AG04449 (cell line): ENCODE data around the gene ADCY7.

Source experiments
- CTCF ChIA-PET: fragments of 350-600 bp; formaldehyde crosslinking; extraction: SDS; loops from one replicate; lab custom pipeline; 2021; ENCODE audit warnings: antibody characterized with exemption; lab: Yijun Ruan, JAX
- POLR2A ChIA-PET: fragments of 400-600, 350-600 bp; formaldehyde crosslinking; extraction: SDS; loops from one replicate; lab custom pipeline; 2020; ENCODE audit warnings: antibody characterized with exemption, inconsistent platforms; lab: Yijun Ruan, JAX
- DNase-seq: peaks from one replicate; pipeline ENCODE4 v3.0.0-alpha.2; 2010; ENCODE audit warnings: low read depth, low spot score
- H3K4me3 ChIP-seq: 2 replicates; pipeline ENCODE4 v1.5.1; 2011; ENCODE audit warnings: low read depth, mild to moderate bottlenecking, control low read depth, low read length
- CTCF ChIP-seq: IDR thresholded peaks from one replicate; pipeline ENCODE4 v1.5.1; 2011; ENCODE audit warnings: mild to moderate bottlenecking, moderate library complexity, low read length, control low read depth, inconsistent platforms; ENCODE audit not compliant: insufficient read depth; ENCODE audit errors: missing control alignments

The ADCY7 gene

GRCh38 chr16:50253514-50253910 is 12.8 kb upstream of the ADCY7 start:
- no peak for TF ChIP-seq CTCF
- H3K4me3 ChIP-seq, result no peak overlapping the region
- CTCF ChIA-PET, result interaction anchor here (2.0 kb wide), 1 partner anchor 229 kb away, joined by 6 read pairs; the partner anchor contains the start of gene CNEP1R1
- POLR2A ChIA-PET, result no interaction called here
- no peak for DNase-seq

- ChIA-PET POLR2A (no interaction called here), CTCF (interaction anchor here (1.1 to 2.0 kb wide), 3 partner anchors 10 to 229 kb away, joined by 3 to 6 read pairs (median 6); partner anchors contain the start of gene CNEP1R1)
- DNase-seq, result no peak
- TF ChIP-seq CTCF, result no peak
- no peak overlapping the region for H3K4me3 ChIP-seq
Observed at GRCh38 chr16:50254072-50254471, 12.3 kb upstream of the ADCY7 start.

- POLR2A ChIA-PET, result no interaction called here
- no peak overlapping the region for H3K4me3 ChIP-seq
- TF ChIP-seq CTCF, result no peak
- CTCF ChIA-PET, result interaction anchor here (0.9 to 2.0 kb wide), 4 partner anchors 10 to 231 kb away, joined by 3 to 6 read pairs (median 6); partner anchors contain the start of gene CNEP1R1
- DNase-seq, result no peak
Observed at GRCh38 chr16:50255538-50255937, 10.8 kb upstream of the ADCY7 start.

GRCh38 chr16:50256604-50257003 is 9.7 kb upstream of the ADCY7 start:
- ChIA-PET CTCF (no interaction called here), POLR2A (no interaction called here)
- H3K4me3 ChIP-seq, result no peak overlapping the region
- DNase-seq, result no peak
- TF ChIP-seq CTCF, result no peak

GRCh38 chr16:50257876-50258275 is 8.5 kb upstream of the ADCY7 start:
- H3K4me3 ChIP-seq, result no peak overlapping the region
- no peak for DNase-seq
- ChIA-PET POLR2A (interaction anchor here (0.7 kb wide), 1 partner anchor 10 kb away, joined by 4 read pairs; no protein-coding TSS in a partner anchor), CTCF (interaction anchor here (1.0 to 1.3 kb wide), 2 partner anchors 18 to 47 kb away, joined by 3 read pairs; no protein-coding TSS in a partner anchor)
- no peak for TF ChIP-seq CTCF

GRCh38 chr16:50259334-50260205 is 6.8 kb upstream of the ADCY7 start:
- POLR2A ChIA-PET, result no interaction called here
- DNase-seq, result no peak
- no peak overlapping the region for H3K4me3 ChIP-seq
- TF ChIP-seq CTCF, result no peak
- CTCF ChIA-PET, result interaction anchor here (1.0 to 1.7 kb wide), 6 partner anchors 9 to 67 kb away, joined by 3 to 4 read pairs (median 4); no protein-coding TSS in a partner anchor
